SK-N-SH treated with all-trans-retinoic acid at 6 μM for 48 hours (cell line): ENCODE measurements around the gene PEAK3.

Experiments used
- ATAC-seq: fragments of 200-7000 bp; cut with Tn5 transposase; 3 replicates; pipeline ENCODE4 v1.9.1; 2020; ENCODE audit warnings: mild to moderate bottlenecking, moderate library complexity
- ARNTL ChIP-seq: fragments of 450-650 bp; formaldehyde crosslinking; IDR thresholded peaks from 2 replicates; pipeline ENCODE4 v1.5.0; 2020; ENCODE audit warnings: low read depth, mild to moderate bottlenecking, moderate library complexity, borderline replicate concordance
- BACH2 ChIP-seq: fragments of 250-450 bp; sonication (Bioruptor Pico); IDR thresholded peaks from 2 replicates; pipeline ENCODE4 v1.9.0; 2021; ENCODE audit warnings: mild to moderate bottlenecking, borderline replicate concordance
- CREB5 ChIP-seq: fragments of 250-450 bp; sonication (Bioruptor Pico); IDR thresholded peaks from 2 replicates; pipeline ENCODE4 v1.5.1; 2020; ENCODE audit warnings: low read depth, mild to moderate bottlenecking, moderate library complexity
- CSRNP3 ChIP-seq: fragments of 250-450 bp; sonication (Bioruptor Pico); IDR thresholded peaks from 2 replicates; pipeline ENCODE4 v1.5.1; 2021; ENCODE audit warnings: mild to moderate bottlenecking, moderate library complexity
- ESRRG ChIP-seq: fragments of 250-450 bp; sonication (Bioruptor Pico); IDR thresholded peaks from 2 replicates; pipeline ENCODE4 v1.6.1; 2021; ENCODE audit warnings: mild to moderate bottlenecking
- GLIS3 ChIP-seq: fragments of 250-450 bp; sonication (Bioruptor Pico); IDR thresholded peaks from 2 replicates; pipeline ENCODE4 v1.5.0; 2020; ENCODE audit warnings: mild to moderate bottlenecking, moderate library complexity
- ISL1 ChIP-seq: fragments of 250-450 bp; sonication (Bioruptor Pico); IDR thresholded peaks from 2 replicates; pipeline ENCODE4 v2.1.2; 2022; ENCODE audit warnings: mild to moderate bottlenecking, moderate library complexity
- OSR1 ChIP-seq: fragments of 250-450 bp; sonication (Bioruptor Pico); IDR thresholded peaks from 2 replicates; pipeline ENCODE4 v1.8.0; 2022; ENCODE audit warnings: moderate library complexity, mild to moderate bottlenecking, inconsistent platforms
- PATZ1 ChIP-seq: fragments of 250-450 bp; sonication (Bioruptor Pico); IDR thresholded peaks from 2 replicates; pipeline ENCODE4 v1.8.0; 2020; ENCODE audit warnings: mild to moderate bottlenecking, moderate library complexity, borderline replicate concordance
- POU6F1 ChIP-seq: fragments of 250-450 bp; sonication (Bioruptor Pico); IDR thresholded peaks from 2 replicates; pipeline ENCODE4 v1.8.0; 2021; ENCODE audit warnings: low read depth, mild to moderate bottlenecking, moderate library complexity, borderline replicate concordance
- PPARA ChIP-seq: fragments of 250-450 bp; sonication (Bioruptor Pico); IDR thresholded peaks from 2 replicates; pipeline ENCODE4 v1.5.0; 2020; ENCODE audit warnings: mild to moderate bottlenecking, borderline replicate concordance
- RARB ChIP-seq: fragments of 250-450 bp; sonication (Bioruptor Pico); IDR thresholded peaks from 2 replicates; pipeline ENCODE4 v1.8.0; 2021; ENCODE audit warnings: mild to moderate bottlenecking, moderate library complexity
- SNAI2 ChIP-seq: fragments of 250-450 bp; sonication (Bioruptor Pico); IDR thresholded peaks from 2 replicates; pipeline ENCODE4 v1.5.0; 2020; ENCODE audit warnings: mild to moderate bottlenecking, moderate library complexity
- TCF4 ChIP-seq: fragments of 250-450 bp; sonication (Bioruptor Pico); IDR thresholded peaks from 2 replicates; pipeline ENCODE4 v1.8.0; 2021; ENCODE audit warnings: mild to moderate bottlenecking, moderate library complexity, borderline replicate concordance
- TOX ChIP-seq: fragments of 250-450 bp; sonication (Bioruptor Pico); IDR thresholded peaks from 2 replicates; pipeline ENCODE4 v1.8.0; 2021; ENCODE audit warnings: mild to moderate bottlenecking, moderate library complexity, borderline replicate concordance
- ZC3H10 ChIP-seq: fragments of 250-450 bp; sonication (Bioruptor Pico); IDR thresholded peaks from 2 replicates; pipeline ENCODE4 v1.5.1; 2021; ENCODE audit warnings: mild to moderate bottlenecking, moderate library complexity
- ZFP3 ChIP-seq: fragments of 250-450 bp; sonication (Bioruptor Pico); IDR thresholded peaks from 2 replicates; pipeline ENCODE4 v1.5.0; 2020; ENCODE audit warnings: mild to moderate bottlenecking, moderate library complexity
- ZFP30 ChIP-seq: fragments of 450-650 bp; formaldehyde crosslinking; IDR thresholded peaks from 2 replicates; pipeline ENCODE4 v1.5.0; 2022; ENCODE audit warnings: mild to moderate bottlenecking, moderate library complexity
- ZNF565 ChIP-seq: fragments of 450-650 bp; formaldehyde crosslinking; conservative IDR thresholded peaks from 2 replicates; pipeline ENCODE4 v1.5.0; 2020; ENCODE audit warnings: low read depth, mild to moderate bottlenecking, moderate library complexity
- ZNF70 ChIP-seq: fragments of 450-650 bp; formaldehyde crosslinking; IDR thresholded peaks from 2 replicates; pipeline ENCODE4 v1.5.0; 2020; ENCODE audit warnings: mild to moderate bottlenecking, moderate library complexity
- ZNF8 ChIP-seq: fragments of 450-650 bp; formaldehyde crosslinking; IDR thresholded peaks from 2 replicates; pipeline ENCODE4 v1.5.0; 2020; ENCODE audit warnings: mild to moderate bottlenecking, moderate library complexity

The PEAK3 gene

GRCh38 chr19:2320049-2320448, 38.1 kb upstream of the PEAK3 start (continued):
- no peak for TF ChIP-seq ZC3H10 (CRISPR knock-in tag)
- no peak for TF ChIP-seq ZFP30

GRCh38 chr19:2319551-2319950, 37.6 kb upstream of the PEAK3 start:
- TF ChIP-seq ZNF70 (CRISPR knock-in tag), result no peak
- no peak for TF ChIP-seq PATZ1 (CRISPR knock-in tag)
- TF ChIP-seq TOX (CRISPR knock-in tag), result no peak
- no peak for TF ChIP-seq GLIS3 (CRISPR knock-in tag)
- no peak for TF ChIP-seq BACH2 (CRISPR knock-in tag)
- TF ChIP-seq POU6F1 (CRISPR knock-in tag), result no peak
- no peak for TF ChIP-seq TCF4 (CRISPR knock-in tag)
- TF ChIP-seq SNAI2, result no peak
- TF ChIP-seq PPARA (CRISPR knock-in tag), result no peak
- TF ChIP-seq ESRRG, result no peak
- TF ChIP-seq ZFP3 (CRISPR knock-in tag), result no peak
- TF ChIP-seq ZNF8 (CRISPR knock-in tag), result no peak
- TF ChIP-seq OSR1 (CRISPR knock-in tag), result no peak
- no peak for TF ChIP-seq RARB (CRISPR knock-in tag)
- TF ChIP-seq ISL1 (CRISPR knock-in tag), result no peak
- TF ChIP-seq ZC3H10 (CRISPR knock-in tag), result no peak
- no peak for ATAC-seq

GRCh38 chr19:2318923-2319322, 36.9 kb upstream of the PEAK3 start:
- no peak for TF ChIP-seq ZNF8 (CRISPR knock-in tag)
- TF ChIP-seq CREB5, result no peak
- no peak for TF ChIP-seq ARNTL
- TF ChIP-seq ZNF70 (CRISPR knock-in tag), result no peak
- no peak for TF ChIP-seq POU6F1 (CRISPR knock-in tag)
- TF ChIP-seq PATZ1 (CRISPR knock-in tag), result no peak
- no peak for TF ChIP-seq ZFP3 (CRISPR knock-in tag)
- no peak for TF ChIP-seq RARB (CRISPR knock-in tag)
- no peak for TF ChIP-seq SNAI2
- TF ChIP-seq PPARA (CRISPR knock-in tag), result no peak
- no peak for TF ChIP-seq ZNF565 (CRISPR knock-in tag)
- no peak for TF ChIP-seq BACH2 (CRISPR knock-in tag)
- TF ChIP-seq ZC3H10 (CRISPR knock-in tag), result no peak
- ATAC-seq, result no peak

GRCh38 chr19:2317756-2318155, 35.8 kb upstream of the PEAK3 start:
- no peak for TF ChIP-seq ZNF70 (CRISPR knock-in tag)
- no peak for TF ChIP-seq BACH2 (CRISPR knock-in tag)
- no peak for TF ChIP-seq ISL1 (CRISPR knock-in tag)
- no peak for TF ChIP-seq GLIS3 (CRISPR knock-in tag)
- TF ChIP-seq ZFP3 (CRISPR knock-in tag), result no peak
- no peak for TF ChIP-seq CSRNP3 (CRISPR knock-in tag)
- TF ChIP-seq ZNF8 (CRISPR knock-in tag), result no peak
- no peak for ATAC-seq
